Measurements from ENCODE around the gene ZNF460.
A peak's percentile ranks its signal among the peaks of the same experiment; 100 is the strongest.

ZNF460 gene

DNA sequence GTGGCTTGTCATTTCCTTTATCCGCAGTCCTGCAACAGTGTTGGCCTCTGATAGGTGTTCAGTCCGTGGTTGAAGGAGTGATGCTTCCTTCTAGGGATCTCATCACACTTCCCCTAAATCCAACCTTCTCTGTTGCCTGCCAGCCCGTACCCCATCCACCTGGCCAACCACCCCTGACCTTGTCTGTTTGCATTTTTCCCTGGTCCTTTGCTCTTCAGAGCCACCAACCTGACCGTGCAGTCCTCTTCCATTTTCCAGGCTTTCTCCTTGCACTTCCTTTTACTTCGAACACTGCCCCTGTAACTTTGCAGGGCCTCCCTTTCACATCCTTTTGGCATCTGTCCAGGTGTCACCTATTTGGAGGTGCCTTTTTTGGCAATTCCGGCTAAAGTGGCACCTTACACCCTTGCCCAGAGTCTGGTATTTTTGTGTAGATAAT lies 696 bp downstream of the ZNF460 start:
- peak in 1 of 2 donors; percentile 2 for DNase-seq

- DNase-seq = no peak
These were observed 1.8 kb downstream of the ZNF460 start for GRCh38 chr19:57282011-57282643.

GRCh38 chr19:57288373-57288772 lies 8.1 kb downstream of the ZNF460 start:
- DNase-seq = no peak

- DNase-seq = no peak
These were observed 10.7 kb downstream of the ZNF460 start for GRCh38 chr19:57290970-57291369.

DNA sequence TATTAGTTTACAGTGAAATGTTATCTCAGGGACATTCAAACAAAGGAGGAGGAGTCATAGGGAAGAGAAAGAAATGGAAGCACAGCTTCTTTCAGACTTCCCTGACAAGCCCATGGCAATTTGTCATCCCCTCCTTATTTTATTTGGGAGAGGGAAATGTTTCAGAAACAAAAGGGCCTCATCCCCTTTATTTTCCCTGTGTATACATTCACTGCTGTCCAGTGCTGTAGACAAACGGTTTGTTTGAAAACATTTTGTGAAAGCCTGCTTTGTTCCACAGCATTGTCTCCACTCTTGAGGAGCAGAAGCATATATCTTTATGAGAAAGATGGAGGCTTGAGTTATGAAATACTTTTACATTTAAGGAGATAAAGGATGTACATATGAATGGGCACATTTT lies 12.3 kb downstream of the ZNF460 start:
- no peak for DNase-seq

GRCh38 chr19:57293719-57294118 lies 13.4 kb downstream of the ZNF460 start:
- no peak for DNase-seq

GRCh38 chr19:57302020-57302465 lies 21.8 kb downstream of the ZNF460 start:
- no peak for DNase-seq

- no peak for DNase-seq
These were observed 22.6 kb downstream of the ZNF460 start for GRCh38 chr19:57302727-57303401.

DNA sequence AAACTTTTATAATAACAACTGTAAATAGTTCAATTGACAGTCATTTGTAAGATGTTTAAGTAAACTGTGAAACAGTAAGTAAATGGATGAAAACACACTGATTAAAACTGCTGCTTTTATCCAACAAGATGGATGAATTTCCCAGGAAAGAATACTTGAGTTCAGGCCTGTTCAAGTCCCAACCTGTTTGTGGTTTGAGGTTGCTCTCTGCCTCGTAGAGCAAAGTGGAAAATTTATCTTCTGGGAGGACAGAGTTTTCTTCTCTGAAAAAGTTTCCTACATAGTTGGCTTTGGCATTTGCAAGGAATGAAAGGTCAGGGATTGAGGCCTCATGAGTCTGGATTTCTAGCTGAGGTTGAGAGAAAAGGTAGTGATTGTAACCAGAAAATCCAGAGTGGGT lies 24.8 kb downstream of the ZNF460 start:
- no peak for DNase-seq

DNA sequence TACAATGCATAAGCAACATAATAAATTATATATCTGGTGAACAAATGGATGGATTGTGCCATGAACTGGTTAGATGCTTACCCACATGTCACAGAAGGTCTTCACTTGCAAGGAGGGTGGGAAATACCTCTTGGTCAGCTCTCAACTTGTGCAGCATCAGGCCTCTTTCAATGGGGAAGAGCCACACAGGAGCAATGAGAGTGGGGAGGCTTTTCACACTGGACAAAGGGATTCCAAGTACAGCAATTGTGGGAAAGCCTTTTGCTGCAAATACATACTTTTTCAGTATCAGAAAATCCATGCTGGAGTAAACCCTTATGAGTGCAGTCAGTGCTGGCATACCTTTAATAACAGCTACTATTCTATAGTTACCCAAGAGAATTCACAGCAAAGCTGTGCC lies 28.2 kb downstream of the ZNF460 start:
- DNase-seq = no peak

GRCh38 chr19:57310792-57311191 lies 30.5 kb downstream of the ZNF460 start:
- DNase-seq = no peak

DNA sequence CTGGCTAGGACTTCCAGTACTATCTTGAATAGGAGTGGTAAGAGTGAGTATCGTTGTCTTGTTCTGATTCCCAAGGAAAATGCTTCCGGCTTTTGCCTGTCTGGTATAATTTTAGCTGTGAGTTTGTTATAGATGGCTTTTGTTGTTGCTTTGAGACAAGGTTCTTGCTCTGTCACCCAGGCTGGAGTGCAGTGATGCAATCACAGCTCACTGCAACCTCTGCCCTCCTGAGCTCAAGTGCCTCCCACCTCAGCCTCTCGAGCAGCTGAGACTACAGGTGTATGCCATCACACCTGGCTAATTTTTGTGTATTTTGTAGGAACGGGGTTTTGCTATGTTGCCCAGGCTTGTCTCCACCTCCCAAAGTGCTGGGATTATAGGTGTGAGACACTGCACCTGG lies 33.9 kb downstream of the ZNF460 start:
- DNase-seq = no peak

- DNase-seq = no peak
These were observed 37.2 kb downstream of the ZNF460 start for GRCh38 chr19:57317503-57317902.

DNA sequence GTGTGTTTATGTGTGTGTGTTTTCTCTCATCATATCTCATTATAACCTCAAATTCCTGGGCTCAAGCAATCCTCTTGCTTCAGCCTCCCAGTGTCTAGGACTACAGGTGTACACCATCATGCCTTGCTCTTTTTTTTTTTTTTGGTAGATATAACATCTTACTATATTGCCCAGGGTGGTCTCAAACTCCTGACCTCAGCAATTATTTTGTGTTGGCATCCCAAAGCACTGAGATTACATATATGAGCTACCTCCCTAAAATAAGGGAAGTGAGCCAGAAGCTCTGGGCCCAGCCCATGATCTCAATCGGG lies 39.5 kb downstream of the ZNF460 start:
- no peak for DNase-seq

DNA sequence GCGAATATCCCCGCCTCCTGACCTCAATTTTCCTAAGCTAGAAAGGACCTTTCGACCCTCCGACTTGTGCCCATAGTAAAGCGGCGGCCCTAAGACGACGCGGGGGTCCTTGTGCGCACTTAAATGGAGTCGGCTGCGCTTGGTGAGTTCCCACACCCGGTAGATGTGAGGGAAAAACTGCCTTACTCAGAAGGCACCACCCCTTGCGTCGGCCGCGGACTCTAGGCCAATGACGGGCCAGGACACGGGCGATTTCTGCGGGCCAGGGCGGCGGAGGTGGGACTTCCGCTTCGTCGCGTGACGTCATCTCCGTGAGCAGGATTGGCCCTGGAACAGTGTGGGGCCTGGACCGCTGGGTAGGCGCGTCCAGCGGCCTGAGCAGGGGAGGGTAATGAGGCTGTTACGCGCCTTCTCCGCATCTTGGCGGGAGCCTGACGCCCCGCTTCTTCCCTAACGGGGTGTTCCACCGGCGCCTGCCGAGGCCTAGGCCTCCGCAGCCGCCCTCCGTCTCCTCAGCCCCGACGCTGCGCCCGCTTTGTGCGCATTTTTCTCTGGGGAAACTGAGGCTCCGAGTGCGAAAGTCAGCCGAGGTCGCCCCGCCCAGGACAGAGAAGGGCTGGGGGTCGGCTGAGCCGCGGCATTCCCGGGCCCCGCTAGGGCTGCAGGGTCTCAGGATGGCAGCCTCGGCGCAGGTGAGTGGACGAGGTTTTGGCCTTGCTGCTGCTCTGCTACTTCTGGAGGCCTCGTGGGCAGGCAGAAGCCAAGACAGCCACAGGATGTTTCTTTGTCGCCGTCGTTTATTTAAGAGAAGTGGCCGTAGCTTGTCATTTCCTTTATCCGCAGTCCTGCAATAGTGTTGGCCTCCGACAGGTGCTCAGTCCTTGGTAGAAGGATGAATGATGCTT lies 40.1 kb downstream of the ZNF460 start, which contains the start of gene ZNF543:
TSS of gene ZNF543 (plus strand) at position 293 of the 905 bp plus-strand sequence. CDS start at position 675, 382 bp downstream.
- DNase-seq = peak; percentile 85 to 86

- DNase-seq = no peak
These were observed 40.8 kb downstream of the ZNF460 start for GRCh38 chr19:57321116-57321515.

DNA sequence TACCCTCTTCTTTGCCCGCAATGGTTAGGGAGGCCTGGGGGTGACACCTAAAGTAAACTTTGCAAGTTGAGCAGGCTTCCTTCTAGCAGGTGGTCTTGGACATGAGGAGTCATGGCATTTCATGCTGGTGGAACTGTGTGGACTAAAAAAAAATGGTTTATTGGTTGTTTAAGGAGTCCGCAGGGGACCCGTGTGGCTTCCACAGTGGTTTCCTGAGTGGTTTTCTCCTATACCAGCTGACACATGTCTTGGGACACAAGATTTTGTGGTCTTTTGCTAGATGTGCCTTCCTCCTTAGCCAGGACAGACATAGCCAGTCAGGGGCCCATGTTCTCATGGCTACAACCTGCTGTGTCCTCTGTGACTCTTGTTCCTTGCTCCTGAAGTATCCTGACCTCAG lies 41.5 kb downstream of the ZNF460 start:
- no peak for DNase-seq

DNA sequence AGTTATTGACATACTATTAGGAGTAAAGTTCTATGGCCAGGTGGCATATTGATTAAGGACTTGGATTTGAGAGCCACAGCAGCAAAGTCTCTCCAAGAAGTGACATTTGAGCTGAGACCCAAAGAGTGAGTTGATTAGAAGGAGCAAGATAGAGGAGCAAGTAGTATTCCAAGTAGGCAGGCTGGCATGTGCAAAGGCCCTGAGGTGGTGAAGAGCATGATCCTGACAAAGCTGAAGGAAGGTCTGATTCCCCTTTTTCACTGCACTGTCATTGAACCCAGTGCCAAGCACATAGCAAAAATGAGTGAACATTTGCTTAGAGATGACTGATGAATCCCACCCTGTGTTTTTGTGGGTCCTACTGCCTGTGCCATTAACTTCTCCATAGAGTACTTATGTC lies 44.7 kb downstream of the ZNF460 start:
- DNase-seq = no peak

DNA sequence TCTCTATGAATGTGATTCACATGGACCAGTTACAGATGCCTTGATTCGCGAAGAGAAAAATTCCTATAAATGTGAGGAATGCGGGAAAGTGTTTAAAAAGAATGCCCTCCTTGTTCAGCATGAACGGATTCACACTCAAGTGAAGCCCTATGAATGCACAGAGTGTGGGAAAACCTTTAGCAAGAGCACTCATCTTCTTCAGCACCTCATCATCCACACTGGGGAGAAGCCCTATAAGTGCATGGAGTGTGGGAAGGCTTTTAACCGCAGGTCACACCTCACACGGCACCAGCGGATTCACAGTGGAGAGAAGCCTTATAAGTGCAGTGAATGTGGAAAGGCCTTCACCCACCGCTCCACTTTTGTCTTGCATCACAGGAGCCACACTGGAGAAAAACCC lies 47.7 kb downstream of the ZNF460 start:
- no peak for DNase-seq

DNA sequence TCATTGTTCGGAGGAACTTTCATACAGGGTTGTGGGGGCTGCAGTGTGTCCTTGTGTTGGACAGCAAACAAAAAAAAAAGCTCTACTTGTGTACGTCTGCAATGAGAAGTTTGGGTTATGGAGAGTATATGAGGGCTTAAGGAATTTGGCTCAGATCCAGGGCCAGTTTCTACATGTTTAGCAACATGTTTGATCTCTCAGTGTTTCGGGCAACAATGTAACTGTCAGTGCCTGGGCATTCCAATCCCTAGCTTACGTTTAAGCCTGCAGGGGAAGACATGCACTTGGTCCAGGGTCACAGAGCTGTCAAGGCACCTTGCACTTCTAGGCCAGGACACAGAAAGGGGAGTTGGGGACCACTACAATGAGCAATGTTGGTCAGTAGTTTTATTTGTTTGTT lies 53.9 kb downstream of the ZNF460 start:
- no peak for DNase-seq

DNA sequence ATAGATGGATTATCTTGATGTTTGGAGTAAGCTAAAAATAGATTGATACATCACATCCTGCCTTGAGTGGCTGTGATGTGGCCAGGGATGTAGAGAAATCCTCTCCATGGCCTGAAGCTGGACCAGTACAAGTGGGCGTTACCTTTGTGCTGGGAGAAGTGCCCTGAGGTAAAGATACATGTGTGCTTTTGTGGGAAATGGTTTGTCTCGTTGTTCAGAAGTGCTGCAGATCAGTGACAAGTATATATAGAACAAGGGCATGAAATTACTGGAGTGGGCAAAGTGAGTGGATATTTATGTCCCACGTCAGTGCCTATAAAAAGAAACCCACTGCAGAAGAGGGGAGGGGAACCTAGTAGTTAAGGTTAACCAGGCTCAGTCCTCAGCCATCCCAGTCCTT lies 58.6 kb downstream of the ZNF460 start:
- DNase-seq = no peak

GRCh38 chr19:57342582-57342981 lies 62.3 kb downstream of the ZNF460 start:
- DNase-seq = no peak

Data from bone marrow (tissue), 2 donors.